Measurements from ENCODE around the gene PCDHGB3. TPM values are rescaled to one million over a fixed set of nuclear protein-coding genes. Genes with fewer than 3 reads are reported as not detected.

The PCDHGB3 gene
- total and polyA plus RNA-seq, 2 donors (not counting 3 experiments of a cell fraction or from before 2014, with no cell fraction given), result 1.8 to 2.0 TPM

- dilution Hi-C loops (cut with MboI; ENCODE audit: extremely low pct_ligation_motif_present, low sequenced_read_pairs), result no loop called here
- CTCF ChIA-PET, result interaction anchor here (1.0 to 2.9 kb wide), 8 partner anchors 9 to 241 kb away, joined by 3 to 17 read pairs (median 4); partner anchors contain the start of genes PCDHGA12 and PCDHGA3
- FAIRE-seq (peak; percentile 88), DNase-seq (ENCODE audit: low read depth, low spot score) (peak; percentile 77)
- Histone ChIP-seq H3K9me3 (replicated peaks; ENCODE audit: control insufficient read depth, insufficient read depth, low read length) (no peaks in the 10 kb centered on the region), H3K36me3 (ENCODE audit: control insufficient read depth in 2 of 2, extremely low read depth in 1 of 2, insufficient read depth in 2 of 2, low read length in 2 of 2) (no peaks in the 10 kb centered on the region), H4K20me1 (replicated peaks; ENCODE audit: control insufficient read depth, extremely low read depth, insufficient read depth, low read length) (no peaks in the 10 kb centered on the region), H2AFZ (ENCODE audit: low read depth, low read length) (peak overlapping the region; percentile 92), H3K4me1 (ENCODE audit: control insufficient read depth, extremely low read depth, insufficient read depth, low read length) (no peaks in the 10 kb centered on the region), H3K9ac (replicated peaks; ENCODE audit: extremely low read depth, insufficient read depth, low read length) (peak overlapping the region; percentile 69), H3K9me1 (replicated peaks; ENCODE audit: control insufficient read depth, extremely low read depth, insufficient read depth, low read length) (no peaks in the 10 kb centered on the region), H3K79me2 (ENCODE audit: control insufficient read depth, insufficient read depth, low read length) (no peaks in the 10 kb centered on the region), H3K27ac (ENCODE audit: insufficient read depth, low read depth, low read length) (no peak overlapping the region), H3K4me3 (replicated peaks in 1 of 3; ENCODE audit: insufficient read depth in 1 of 3, low read depth in 1 of 3, low read length in 3 of 3) (peak overlapping the region; percentile 27 to 74 (median 50)), H3K4me2 (ENCODE audit: insufficient read depth, low read length) (peak overlapping the region; percentile 92), H3K27me3 (ENCODE audit: control insufficient read depth in 2 of 2, insufficient read depth in 2 of 2, low read length in 2 of 2) (peaks cover 14 to 31% of the 10 kb centered on the region in 2 experiments)
- no peak for TF ChIP-seq EZH2 (IDR thresholded peaks at IDR 0.05; ENCODE audit: borderline replicate concordance, low read depth, low read length, severe bottlenecking)
- TF ChIP-seq CTCF (IDR thresholded peaks at IDR 0.05; ENCODE audit: extremely low read depth in 1 of 2, insufficient read depth in 1 of 2, low read depth in 1 of 2, low read length in 2 of 2), result peak; percentile 65 to 70
- TSS peak; percentile 57 for BruUV-seq (replicated peaks)
- POLR2A ChIA-PET, result no interaction called here
- intact Hi-C loops (cut with micrococcal nuclease), result loop anchor here (1.0 kb wide), 1 partner anchor 238 kb away; no protein-coding TSS in a partner anchor
Measured at GRCh38 chr5:141326088-141326854, 43.8 kb upstream of the PCDHGB3 start.

GRCh38 chr5:141328231-141328630 is 41.8 kb upstream of the PCDHGB3 start:
- dilution Hi-C loops (cut with MboI; ENCODE audit: extremely low pct_ligation_motif_present, low sequenced_read_pairs), result no loop called here
- no TSS peak for BruUV-seq (replicated peaks)
- Histone ChIP-seq H3K9ac (replicated peaks; ENCODE audit: extremely low read depth, insufficient read depth, low read length) (no peak overlapping the region), H4K20me1 (replicated peaks; ENCODE audit: control insufficient read depth, extremely low read depth, insufficient read depth, low read length) (no peaks in the 10 kb centered on the region), H3K4me3 (replicated peaks in 1 of 3; ENCODE audit: insufficient read depth in 1 of 3, low read depth in 1 of 3, low read length in 3 of 3) (no peak overlapping the region), H3K79me2 (ENCODE audit: control insufficient read depth, insufficient read depth, low read length) (no peaks in the 10 kb centered on the region), H3K9me1 (replicated peaks; ENCODE audit: control insufficient read depth, extremely low read depth, insufficient read depth, low read length) (no peaks in the 10 kb centered on the region), H3K4me1 (ENCODE audit: control insufficient read depth, extremely low read depth, insufficient read depth, low read length) (no peaks in the 10 kb centered on the region), H3K27me3 (ENCODE audit: control insufficient read depth in 2 of 2, insufficient read depth in 2 of 2, low read length in 2 of 2) (peaks cover 20 to 44% of the 10 kb centered on the region in 2 experiments), H3K9me3 (replicated peaks; ENCODE audit: control insufficient read depth, insufficient read depth, low read length) (no peaks in the 10 kb centered on the region), H3K36me3 (ENCODE audit: control insufficient read depth in 2 of 2, extremely low read depth in 1 of 2, insufficient read depth in 2 of 2, low read length in 2 of 2) (no peaks in the 10 kb centered on the region), H3K27ac (ENCODE audit: insufficient read depth, low read depth, low read length) (no peak overlapping the region), H3K4me2 (ENCODE audit: insufficient read depth, low read length) (no peak overlapping the region), H2AFZ (ENCODE audit: low read depth, low read length) (no peak overlapping the region)
- CTCF ChIA-PET, result interaction anchor here (1.0 to 3.4 kb wide), 8 partner anchors 9 to 239 kb away, joined by 3 to 33 read pairs (median 5); partner anchors contain the start of genes PCDHGA2, PCDHGA3 and PCDHGB3
- TF ChIP-seq EZH2 (IDR thresholded peaks at IDR 0.05; ENCODE audit: borderline replicate concordance, low read depth, low read length, severe bottlenecking) (no peak), MAX (IDR thresholded peaks at IDR 0.05; ENCODE audit: insufficient read depth, insufficient read length) (no peak), CTCF (IDR thresholded peaks at IDR 0.05; ENCODE audit: extremely low read depth in 1 of 2, insufficient read depth in 1 of 2, low read depth in 1 of 2, low read length in 2 of 2) (no peak), POLR2AphosphoS5 (IDR thresholded peaks at IDR 0.05; ENCODE audit: insufficient read depth, low read depth, low read length) (no peak), GATA2 (IDR thresholded peaks at IDR 0.05; ENCODE audit: insufficient read depth, insufficient read length, low read depth, low read length) (no peak), POLR2A (IDR thresholded peaks at IDR 0.05; ENCODE audit: low read depth, low read length) (no peak), MYC (IDR thresholded peaks at IDR 0.05; ENCODE audit: low read depth, low read length) (no peak), JUN (IDR thresholded peaks at IDR 0.05; ENCODE audit: borderline replicate concordance, insufficient read depth, insufficient read length, low read depth) (no peak), FOS (IDR thresholded peaks at IDR 0.05; ENCODE audit: borderline replicate concordance, insufficient read depth, low read length) (no peak)
- DNase-seq (ENCODE audit: low read depth, low spot score) (no peak), FAIRE-seq (no peak)
- POLR2A ChIA-PET, result no interaction called here
- intact Hi-C loops (cut with micrococcal nuclease), result no loop called here
